A549 (cell line): ENCODE measurements around the gene PHYHIPL.

Source experiments
- CEBPB ChIP-seq, 2 experiments: fragments of >200 bp in 1 of 2; sonication (Bioruptor Twin) in 1 of 2; formaldehyde crosslinking in 1 of 2; IDR thresholded peaks; 2 replicates each; pipeline ENCODE4 v1.6.1; 2012 to 2016
- ESRRA ChIP-seq: fragments of 150-350 bp; IDR thresholded peaks from 2 replicates; pipeline ENCODE4 v1.6.1; 2014; ENCODE audit warnings: mild to moderate bottlenecking, low read length, borderline replicate concordance
- HOXB13 ChIP-seq: fragments of 250-450 bp; sonication (Bioruptor Pico); IDR thresholded peaks from 2 replicates; pipeline ENCODE4 v1.5.0; 2020; ENCODE audit warnings: low read depth, mild to moderate bottlenecking, moderate library complexity
- KDM1A ChIP-seq: fragments of 200-600 bp; sonication (generic); IDR thresholded peaks from 2 replicates; pipeline ENCODE4 v1.6.1; 2016; ENCODE audit warnings: low read depth, mild to moderate bottlenecking
- KDM5A ChIP-seq: fragments of 200-600 bp; sonication (generic); IDR thresholded peaks from 2 replicates; pipeline ENCODE4 v1.6.1; 2016; ENCODE audit warnings: antibody characterized with exemption, mild to moderate bottlenecking
- TF ChIP-seq, protein P1 (sequence below): fragments of >200 bp; sonication (Bioruptor Twin); formaldehyde crosslinking; IDR thresholded peaks from 3 replicates; pipeline ENCODE4 v1.5.1; 2016
- TF ChIP-seq, protein P2 (sequence below): fragments of 150-350 bp; IDR thresholded peaks from 2 replicates; pipeline ENCODE4 v1.6.1; 2014; ENCODE audit warnings: low read depth, mild to moderate bottlenecking, low read length
- TF ChIP-seq, protein P3 (sequence below): fragments of 450-650 bp; IDR thresholded peaks from 2 replicates; pipeline ENCODE4 v1.6.1; 2014; ENCODE audit warnings: antibody characterized with exemption

DNA sequence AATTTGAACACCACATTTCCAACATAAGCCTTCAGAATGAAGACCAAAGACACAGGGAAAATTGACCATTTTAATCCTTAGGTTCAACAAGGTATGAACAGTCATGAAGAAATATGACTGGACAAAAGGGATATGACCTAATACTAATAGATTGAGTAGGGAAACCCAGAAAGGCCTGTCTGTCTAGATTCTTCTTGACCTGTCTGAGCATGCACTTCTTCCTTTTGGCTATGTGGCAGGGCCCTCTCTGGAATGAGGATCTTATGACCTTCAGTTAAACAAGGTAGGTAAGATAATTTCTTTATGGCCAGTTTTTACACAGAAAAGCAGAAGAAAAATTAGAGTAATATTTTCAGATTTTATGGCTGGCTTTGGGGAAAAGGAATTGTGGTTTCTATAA is 3.0 kb upstream of the PHYHIPL start:
- TF ChIP-seq, protein P1, sequence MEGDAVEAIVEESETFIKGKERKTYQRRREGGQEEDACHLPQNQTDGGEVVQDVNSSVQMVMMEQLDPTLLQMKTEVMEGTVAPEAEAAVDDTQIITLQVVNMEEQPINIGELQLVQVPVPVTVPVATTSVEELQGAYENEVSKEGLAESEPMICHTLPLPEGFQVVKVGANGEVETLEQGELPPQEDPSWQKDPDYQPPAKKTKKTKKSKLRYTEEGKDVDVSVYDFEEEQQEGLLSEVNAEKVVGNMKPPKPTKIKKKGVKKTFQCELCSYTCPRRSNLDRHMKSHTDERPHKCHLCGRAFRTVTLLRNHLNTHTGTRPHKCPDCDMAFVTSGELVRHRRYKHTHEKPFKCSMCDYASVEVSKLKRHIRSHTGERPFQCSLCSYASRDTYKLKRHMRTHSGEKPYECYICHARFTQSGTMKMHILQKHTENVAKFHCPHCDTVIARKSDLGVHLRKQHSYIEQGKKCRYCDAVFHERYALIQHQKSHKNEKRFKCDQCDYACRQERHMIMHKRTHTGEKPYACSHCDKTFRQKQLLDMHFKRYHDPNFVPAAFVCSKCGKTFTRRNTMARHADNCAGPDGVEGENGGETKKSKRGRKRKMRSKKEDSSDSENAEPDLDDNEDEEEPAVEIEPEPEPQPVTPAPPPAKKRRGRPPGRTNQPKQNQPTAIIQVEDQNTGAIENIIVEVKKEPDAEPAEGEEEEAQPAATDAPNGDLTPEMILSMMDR = no peak
- TF ChIP-seq, protein P2, sequence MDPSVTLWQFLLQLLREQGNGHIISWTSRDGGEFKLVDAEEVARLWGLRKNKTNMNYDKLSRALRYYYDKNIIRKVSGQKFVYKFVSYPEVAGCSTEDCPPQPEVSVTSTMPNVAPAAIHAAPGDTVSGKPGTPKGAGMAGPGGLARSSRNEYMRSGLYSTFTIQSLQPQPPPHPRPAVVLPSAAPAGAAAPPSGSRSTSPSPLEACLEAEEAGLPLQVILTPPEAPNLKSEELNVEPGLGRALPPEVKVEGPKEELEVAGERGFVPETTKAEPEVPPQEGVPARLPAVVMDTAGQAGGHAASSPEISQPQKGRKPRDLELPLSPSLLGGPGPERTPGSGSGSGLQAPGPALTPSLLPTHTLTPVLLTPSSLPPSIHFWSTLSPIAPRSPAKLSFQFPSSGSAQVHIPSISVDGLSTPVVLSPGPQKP = no peak
- TF ChIP-seq KDM1A (no peak), CEBPB (IDR thresholded peaks at IDR 0.05) (no peak), ESRRA (no peak), KDM5A (no peak), HOXB13 (CRISPR knock-in tag) (no peak)
- TF ChIP-seq, protein P3, sequence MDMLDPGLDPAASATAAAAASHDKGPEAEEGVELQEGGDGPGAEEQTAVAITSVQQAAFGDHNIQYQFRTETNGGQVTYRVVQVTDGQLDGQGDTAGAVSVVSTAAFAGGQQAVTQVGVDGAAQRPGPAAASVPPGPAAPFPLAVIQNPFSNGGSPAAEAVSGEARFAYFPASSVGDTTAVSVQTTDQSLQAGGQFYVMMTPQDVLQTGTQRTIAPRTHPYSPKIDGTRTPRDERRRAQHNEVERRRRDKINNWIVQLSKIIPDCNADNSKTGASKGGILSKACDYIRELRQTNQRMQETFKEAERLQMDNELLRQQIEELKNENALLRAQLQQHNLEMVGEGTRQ = no peak
